COLO829 (cell line): ENCODE measurements around the gene TXNRD1.

Experiments
- DNase-seq: peaks from one replicate; pipeline ENCODE4 v3.0.0; 2012; ENCODE audit warnings: low spot score

Gene TXNRD1

DNA sequence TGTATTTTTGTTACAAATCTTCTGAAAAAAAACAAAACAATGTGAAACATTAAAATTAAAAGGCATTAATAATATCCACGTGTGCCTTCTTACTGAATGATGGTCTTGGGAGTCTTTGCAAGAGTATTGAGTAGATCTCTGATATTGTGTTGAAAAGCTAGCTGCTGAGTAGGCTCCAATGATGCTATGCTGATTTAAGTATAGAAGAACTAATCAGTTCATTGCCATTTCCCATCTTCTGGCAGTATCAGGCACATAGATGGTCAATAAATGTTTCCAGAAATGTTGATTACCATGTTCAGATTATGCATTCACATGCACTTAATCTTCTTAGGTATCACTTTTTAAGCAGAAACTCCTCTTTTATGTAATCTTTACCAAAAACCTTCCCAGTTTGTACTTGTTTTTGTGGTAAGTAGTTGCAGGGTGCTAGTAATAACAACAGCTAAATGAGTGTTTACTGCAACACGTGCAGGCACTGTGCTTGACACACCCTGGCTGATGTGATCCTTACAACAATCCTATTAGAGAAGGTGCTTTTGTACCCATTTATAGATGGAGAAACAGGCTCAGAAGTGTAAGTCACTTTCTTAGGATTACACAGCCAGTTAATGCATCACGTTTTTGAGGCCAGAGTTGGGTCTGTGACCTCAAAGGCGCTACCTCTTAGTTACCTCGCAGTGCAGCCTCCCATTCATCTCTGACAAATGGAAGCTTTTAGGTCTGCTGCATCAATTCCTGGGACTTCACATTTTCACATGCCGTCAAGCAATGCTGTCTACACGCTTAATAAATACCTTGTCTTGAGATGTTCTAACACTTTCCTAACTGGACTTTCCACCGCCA is 134.9 kb downstream of the TXNRD1 start:
- DNase-seq: no peak

DNA sequence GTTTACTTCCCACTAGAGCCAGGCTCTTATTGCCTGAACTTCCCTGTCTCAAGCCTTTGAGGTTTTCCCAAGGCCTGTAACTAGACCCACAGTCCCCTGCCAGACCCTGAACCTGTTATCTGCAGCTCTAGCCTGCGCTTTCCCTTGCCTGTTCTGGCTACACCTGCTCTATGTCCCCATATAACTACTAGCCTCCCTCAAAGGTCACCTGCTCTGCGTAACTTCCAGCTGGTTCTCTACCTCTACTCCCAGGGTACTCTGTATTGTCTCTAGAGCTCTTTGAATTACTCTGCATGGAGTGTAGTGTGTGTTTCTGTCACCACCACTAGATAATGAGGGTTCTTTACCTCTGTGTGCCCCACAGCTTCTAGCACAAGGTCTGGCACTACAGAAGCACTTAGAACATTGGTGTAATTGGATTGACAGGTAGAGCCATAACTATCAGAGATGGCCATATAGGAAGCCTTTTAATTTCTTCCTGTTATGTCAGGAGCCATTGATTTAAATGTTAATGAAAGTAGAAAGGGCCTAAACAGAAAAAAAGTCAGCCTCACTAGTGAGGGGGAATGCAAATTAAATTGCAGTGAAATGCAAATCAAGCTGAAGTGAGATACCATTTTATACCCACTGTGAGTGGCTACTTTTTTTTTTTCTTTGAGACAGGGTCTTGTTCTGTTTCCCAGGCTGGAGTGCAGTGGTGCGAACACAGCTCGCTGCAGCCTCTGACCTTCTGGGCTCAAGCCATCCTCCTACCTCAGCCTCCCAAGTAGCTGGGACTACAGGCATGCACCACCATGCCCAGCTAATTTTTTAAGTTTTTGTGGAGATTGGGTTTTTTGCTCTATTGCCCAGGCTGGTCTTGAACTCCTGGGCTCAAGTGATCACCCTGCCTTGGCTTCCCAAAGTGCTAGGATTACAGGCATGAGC is 135.7 kb downstream of the TXNRD1 start:
- no peak for DNase-seq

DNA sequence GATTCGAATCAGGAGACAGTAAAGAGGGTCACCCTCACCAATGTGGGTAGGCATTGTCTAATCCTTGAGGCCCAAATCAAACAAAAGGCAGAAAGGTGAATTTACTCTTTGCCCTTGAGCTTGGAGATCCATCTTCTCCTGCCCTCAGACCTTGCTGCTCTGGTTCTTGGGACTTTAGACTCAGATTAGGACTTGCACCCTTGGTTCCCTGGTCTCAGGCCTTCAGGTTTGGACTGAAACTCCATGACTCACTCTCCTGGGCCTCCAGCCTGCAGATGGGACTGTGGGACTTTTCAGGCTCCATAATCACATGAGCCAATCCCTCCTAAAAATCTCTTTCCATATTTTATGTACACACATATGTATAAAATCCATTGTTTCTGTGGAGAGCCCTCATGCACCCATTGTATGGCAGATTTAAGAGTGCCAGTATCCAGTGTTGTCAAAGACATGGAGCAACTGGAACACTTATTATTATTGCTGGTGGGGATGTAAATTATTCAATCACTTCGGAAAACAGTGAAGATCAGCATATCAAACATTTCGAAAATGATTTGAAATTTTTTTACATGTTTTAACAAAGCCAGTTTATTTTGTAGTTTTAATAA is 136.6 kb downstream of the TXNRD1 start:
- no peak for DNase-seq

DNA sequence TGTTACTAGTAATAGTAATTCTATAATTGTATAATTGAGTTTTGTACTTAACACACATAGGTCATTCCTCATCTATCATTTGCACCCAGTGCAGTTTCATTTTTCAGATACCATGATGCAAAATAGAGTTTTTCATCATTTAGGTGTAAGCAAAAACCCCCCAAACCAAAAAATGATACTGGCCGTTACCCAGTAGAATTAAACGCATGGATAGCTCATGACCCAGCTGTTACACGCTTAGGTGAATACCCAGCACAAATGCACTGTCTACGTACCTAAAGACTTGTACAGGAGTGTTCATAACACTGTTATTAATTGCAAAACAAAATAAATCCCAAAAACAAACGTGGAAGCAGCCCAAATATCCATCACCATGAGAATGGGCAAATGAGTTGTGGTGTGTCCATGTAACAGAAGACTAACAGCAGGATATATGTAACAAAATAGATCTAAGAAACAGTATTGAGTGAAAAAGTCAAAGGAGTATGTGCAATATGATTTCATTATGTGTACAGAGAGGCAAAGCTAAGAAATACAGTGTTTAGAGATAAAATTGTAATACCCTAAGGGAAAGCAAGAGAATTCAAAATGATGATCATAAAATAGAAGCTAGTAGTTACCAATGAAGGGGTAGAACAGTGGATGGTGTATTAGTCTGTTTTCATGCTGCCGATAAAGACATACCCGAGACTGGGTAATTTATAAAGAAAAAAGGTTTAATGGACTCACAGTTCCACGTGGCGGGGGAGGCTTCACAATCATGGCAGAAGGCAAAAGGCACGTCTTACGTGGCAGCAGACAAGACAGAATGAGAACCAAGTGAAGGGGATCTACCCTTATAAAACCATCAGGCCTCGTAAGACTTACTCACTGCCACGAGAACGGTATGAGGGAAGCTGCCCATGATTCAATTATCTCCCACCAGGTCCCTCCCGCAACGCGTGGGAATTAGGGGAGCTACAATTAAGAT is 137.7 kb downstream of the TXNRD1 start:
- no peak for DNase-seq

DNA sequence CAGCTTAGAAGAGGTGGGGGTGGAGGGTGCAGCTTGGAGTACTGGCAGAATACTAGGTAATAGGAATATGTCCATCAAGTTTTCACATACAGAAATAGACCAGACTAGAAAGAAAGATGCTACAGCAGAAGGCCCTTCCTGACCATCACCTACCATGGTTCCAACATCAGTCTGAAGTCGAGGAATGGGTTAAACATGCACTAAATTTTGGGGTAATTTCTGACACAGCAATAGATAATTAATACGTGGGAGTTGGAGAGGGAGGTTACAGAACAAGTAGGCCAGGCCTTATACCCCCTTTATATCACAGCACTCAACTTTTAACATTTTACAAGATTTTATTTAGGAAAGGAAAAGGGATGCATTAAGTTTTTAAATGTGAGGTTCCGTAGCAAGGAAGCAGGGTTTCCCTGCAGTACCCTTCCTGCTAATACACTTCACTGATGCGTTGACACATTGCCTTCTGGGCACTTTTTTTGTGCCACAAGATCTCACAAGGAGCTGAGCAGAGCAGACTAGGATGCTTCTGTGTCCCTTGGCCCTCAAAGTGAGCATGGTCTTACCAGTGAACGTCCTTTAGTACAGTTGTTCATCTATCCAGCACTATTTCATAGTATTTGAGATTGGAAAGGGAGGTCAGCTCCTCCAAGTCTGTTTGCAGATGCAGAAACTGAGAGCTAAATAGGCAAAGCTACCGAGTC is 138.7 kb downstream of the TXNRD1 start:
- DNase-seq: no peak

DNA sequence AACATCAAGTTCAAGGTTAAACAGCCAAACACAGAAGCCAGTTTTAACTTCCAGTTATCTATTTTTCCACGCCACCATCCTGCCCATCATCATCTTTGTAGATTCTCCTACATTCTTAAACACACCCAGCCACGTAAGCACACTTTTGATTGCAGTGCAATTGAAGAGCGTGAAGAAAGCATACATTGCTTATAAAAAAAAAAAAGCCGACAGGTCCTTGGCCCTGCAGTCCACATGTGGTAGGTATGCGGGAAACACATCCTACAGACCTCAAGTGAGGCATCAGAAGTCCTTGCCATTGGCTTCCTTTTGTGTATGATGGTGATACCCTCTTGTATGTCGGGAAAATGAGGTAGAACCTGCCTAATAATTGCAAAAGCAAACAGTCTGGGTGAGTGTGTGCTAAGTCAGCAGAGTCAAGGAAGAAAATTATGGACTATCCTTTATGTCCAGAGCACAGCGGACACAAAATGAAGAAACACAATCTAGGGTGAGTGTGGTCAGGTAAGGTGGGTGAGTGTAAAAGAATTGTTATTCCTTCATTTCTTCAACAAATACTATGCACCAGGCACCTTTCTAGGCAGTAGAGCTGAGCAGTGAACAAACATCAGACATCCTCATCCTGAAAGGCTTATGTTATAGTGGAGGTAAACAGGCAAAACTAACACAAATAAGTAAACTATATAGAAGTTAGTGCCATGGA is 139.4 kb downstream of the TXNRD1 start:
- DNase-seq: no peak

DNA sequence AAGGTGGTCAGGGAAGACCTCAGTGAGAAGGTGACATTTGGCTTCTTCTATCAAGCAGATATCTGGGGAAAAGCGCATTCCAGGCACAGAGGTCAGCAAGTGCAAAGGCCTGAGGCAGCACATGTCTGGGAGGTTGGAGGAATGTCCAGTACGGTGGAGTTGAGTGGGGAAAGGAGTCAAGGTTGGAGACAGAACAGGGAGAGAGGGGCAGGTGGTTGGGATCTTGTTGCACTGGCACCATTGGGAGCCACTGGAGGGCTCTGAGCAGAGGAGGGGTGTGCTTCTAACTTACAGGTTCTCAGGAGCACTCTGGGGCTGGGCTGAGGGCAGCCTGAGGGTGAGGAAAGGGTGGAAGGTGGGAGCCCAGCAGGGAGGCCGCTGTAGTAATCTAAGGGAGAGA is 140.1 kb downstream of the TXNRD1 start:
- no peak for DNase-seq

DNA sequence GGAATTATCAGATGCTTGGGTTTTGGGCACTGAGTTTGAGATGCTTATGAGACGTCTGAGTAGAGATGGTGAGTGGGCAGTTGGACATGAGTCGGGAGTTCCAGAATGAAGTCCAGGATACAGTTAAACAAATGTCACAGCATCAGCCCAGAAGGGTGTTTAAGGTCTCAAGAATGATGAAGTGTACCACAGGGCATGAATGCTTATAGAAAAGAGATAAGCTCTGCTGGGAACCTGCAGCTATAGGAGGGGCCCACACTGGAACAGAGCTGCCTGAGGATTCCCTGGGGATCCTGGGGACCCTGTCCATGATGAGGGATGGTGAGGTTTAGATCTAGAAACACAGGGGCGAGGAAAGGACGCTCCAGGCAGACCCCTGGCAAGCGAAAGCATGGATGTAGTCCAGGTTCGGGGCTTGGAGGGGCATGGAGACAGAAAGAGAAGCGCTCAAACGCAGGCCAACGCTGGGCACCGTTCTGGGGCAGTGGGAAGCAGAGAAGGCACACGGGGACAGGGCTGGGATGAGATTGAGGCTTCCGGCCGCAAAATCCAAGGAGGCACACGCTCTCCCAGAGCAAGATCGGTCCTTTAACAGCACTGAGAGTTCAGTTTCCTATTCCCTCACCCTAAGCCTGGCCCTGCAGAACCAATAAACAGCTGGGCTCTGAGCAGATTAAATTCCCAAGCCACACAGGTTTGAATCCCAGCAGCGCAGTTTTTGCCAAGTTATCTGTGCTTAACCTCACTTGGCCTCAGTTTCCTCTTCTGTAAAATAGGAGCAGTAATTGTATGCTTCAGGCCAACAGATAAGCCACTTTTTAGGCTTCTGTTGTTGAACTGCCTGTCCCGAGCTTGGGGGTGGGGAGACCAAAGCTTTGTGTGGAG is 140.9 kb downstream of the TXNRD1 start:
- no peak for DNase-seq

DNA sequence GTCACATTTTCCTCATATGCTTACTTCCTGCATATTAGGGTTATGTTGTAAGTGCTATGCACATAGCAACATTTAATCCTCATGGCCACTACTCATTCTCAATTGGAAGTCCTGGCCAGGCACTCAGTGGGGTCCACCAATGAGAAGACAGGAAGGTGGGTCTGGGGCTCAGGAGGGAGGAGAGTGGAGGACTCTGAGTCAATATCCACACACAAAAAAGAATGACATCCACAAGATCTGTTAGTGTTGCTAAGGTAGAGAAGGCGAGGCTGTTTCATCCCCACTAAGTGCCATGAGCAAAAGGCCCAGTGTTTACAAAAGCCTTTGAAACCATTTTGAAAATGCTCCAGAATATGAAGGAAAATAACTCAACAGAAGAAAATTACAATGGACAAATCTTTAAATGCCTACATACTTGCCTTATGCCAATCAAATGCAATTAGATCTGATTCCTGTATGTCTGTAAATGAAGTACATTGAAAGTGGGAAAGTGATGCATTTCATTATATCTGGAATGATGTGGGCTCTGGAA is 141.9 kb downstream of the TXNRD1 start:
- DNase-seq: no peak

DNA sequence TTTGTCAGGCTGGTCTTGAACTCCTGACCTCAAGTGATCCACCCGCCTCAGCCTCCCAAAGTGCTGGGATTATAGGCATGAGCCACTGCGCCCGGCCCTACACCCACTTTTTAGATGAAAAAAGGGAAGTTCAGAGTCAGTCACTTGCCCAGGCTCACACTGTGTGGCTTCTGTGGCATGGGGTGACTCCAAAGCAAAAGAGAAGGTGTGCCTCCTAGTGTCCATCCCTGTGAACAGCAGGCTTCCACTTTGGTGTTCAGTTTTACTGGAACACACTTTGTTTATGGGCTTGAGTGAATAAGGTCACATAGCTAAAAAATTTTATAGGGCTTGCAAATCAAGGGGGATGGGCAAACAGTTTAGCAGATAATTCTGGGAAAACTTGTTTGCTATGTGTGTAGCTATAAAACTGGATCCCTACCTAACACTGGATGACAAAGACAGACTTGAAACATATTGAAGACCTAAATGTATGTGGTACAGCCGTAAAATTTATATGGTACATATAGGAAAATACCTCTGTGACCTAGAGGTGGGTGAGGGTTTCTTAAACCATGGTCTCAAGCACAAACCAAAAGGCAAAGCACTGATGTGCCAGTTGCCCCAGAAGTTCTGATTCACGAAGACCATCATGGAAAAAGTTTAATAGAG is 142.9 kb downstream of the TXNRD1 start:
- DNase-seq: peak; percentile 69

DNA sequence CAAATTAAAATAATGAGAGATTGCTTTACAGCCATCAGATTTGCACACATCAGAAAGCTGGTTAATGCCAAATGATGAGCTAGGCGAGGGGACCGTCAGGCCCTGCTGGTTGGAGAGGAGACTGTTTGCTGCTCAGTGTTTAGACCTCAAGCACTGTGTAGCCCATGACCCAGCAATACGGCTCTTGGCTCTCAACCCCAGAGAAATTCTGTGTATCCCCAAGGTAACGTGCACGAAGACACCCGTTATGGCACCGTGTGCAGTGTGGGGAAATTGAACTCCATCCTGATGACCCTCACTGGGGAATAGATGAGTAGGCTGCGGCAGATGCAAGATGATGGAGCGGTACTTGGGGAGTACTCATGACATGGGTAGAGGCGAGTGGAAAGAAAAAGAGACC is 143.6 kb downstream of the TXNRD1 start:
- no peak for DNase-seq

DNA sequence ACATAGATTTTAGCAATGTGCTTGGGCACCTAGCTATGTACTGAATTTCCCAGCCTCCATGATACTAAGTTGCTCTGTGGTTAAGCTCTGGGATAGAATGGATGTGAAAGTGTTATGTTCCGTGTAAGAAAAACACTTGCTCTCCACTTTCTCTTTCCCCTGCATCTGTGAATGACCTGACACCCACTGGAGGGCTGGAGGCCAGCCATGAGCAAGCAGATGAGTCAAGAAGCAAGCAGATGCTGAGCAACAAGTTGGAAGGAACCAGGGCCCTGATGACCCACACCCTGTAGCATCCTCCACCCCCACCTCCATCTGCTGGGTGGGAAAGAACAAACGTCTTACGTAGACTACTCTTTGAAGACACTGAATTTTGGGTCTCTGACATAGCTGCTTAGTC is 144.6 kb downstream of the TXNRD1 start:
- no peak for DNase-seq

DNA sequence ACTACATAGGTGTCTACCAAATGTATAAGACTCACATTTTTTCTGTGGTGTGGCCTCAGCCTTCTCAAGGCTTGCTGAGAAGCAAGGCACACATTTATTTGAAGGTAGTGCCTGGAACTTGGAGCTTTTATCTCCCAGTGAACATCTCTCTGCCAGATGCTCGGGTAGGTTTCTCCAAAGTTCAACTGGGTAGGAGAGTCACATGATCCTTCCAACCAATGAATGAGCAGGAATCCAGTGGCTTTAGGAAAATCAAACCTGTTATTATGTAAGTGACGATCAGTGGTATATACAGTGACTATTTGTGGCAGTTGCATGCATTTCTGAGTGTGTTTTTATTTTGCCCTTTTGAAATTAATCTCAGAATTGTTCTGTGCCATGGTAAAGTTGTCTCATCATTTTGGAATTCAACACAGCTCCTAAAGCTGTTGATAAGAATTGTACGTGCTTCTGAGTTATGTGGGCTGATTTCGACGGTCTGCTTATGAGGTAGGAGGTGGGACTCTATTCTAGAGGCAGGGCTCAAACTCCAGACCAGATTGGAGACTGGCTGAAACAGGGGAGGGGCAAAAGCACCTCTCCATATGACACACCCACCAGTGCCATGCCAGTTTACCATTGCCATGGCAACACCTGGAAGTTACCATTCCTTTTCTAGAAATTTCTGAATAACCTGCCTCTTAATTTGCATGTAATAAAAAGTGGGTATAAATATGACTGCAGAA is 145.6 kb downstream of the TXNRD1 start:
- DNase-seq: no peak

DNA sequence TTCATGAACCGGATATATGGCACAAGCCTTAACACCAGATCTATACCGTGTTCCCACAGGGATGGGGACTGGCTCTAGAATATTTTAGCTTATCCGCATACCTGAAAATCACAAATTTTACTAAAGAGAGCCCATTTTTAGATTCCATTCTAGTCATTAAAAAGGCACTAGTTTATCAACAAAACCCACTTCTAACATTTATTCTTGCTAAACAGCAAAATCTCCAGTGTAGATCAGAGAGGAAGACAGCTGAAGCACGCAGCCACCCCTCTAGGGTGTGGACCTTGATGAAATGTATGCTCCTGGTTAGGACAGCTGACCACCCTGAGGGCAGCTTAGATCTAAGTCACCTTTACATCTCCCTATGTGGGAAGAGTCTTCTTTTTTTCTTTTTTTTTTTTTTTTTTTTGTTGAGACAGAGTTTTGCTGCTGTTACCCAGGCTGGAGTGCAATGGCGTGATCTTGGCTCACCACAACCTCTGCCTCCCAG is 150.4 kb downstream of the TXNRD1 start:
- no peak for DNase-seq

DNA sequence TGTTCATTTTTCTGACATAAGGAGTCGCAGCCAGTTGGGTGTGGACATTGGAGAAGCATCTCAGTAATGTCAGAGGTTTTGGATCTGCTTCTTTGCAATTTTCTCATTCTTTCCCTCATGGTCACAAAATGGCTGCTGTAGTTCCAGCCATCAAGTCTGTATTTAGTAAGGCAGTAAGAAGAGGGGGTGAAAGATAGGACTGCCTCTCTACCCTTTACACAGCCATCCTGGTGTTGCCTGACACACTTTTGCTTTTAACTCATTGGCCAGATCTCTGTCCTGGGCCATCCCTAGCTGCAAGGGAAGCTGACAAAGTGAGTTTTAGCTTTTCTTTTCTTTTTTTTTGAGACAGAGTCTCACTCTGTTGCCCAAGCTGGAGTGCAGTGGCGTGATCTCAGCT is 154.1 kb downstream of the TXNRD1 start:
- no peak for DNase-seq

DNA sequence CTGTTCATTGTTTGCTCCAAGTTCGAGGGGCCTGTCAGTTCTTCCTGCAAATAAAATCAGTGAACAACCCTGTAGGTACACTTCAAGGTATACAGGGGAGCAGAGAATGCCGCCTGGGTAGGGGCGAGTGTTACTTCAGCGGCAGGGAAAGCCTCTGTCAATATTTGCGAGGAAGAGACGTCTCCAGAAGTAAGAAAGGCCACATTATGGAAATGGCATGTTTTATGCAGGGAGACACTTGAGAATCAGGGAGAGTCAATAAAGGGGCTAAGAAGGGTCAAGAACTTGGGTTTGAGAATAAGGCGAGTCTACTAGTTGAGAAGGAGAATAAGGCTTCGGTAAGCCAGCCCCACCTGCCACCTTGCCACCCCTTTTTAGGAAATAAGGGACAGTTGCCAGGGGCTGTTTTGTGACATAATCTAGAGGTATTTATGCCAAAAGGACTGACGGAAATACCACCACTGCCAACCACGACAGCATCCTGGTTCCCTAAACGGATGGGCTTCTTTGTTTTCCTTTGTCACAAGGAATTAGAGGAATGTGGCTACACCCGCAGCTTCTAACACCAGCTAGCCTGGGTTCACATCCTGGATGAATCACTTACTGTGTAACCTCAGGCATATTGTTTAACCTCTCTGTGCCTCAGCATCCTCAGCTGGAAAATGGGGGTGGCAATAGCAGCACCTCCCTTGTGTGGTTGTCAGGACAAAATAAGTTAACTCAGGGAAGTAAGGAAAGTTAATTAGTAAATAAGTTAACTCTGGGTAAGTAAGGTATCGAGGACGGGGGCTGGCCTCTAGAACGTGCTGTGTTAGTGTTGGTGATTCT is 155.7 kb downstream of the TXNRD1 start:
- no peak for DNase-seq
